Small intestine (tissue), 7 donors: ENCODE data around the gene TNS1. TPM values are rescaled to one million over a fixed set of nuclear protein-coding genes. Genes with fewer than 3 reads are reported as not detected.
A peak's percentile ranks its signal among the peaks of the same experiment; 100 is the strongest.

Source experiments
- DNase-seq, 2 donors: peaks; one replicate each; pipeline versions ENCODE4 v3.0.0 to v3.0.0-alpha.2; 2013
- FAIRE-seq: peaks from 2 replicates; lab custom pipeline; 2012; peaks lifted over from hg19 to GRCh38; lab: Jason Lieb, UNC
- H3K27ac ChIP-seq, 3 donors: one replicate each; pipeline ENCODE4 v1.5.1; 2013; ENCODE audit warnings: low read length in 2 of 3, mild to moderate bottlenecking in 2 of 3, control low read depth in 1 of 3, inconsistent platforms in 1 of 3, low read depth in 1 of 3, moderate library complexity in 1 of 3
- H3K27me3 ChIP-seq, 3 donors: one replicate each; pipeline ENCODE4 v1.6.1; 2013; ENCODE audit warnings: low read length in 3 of 3, inconsistent platforms in 1 of 3; ENCODE audit not compliant: control insufficient read depth in 3 of 3, insufficient read depth in 3 of 3
- H3K36me3 ChIP-seq, 3 donors: one replicate each; pipeline ENCODE4 v1.6.1; 2013; ENCODE audit warnings: low read length in 3 of 3, inconsistent platforms in 1 of 3, low read depth in 1 of 3, mild to moderate bottlenecking in 1 of 3, moderate library complexity in 1 of 3; ENCODE audit not compliant: control insufficient read depth in 3 of 3, insufficient read depth in 2 of 3
- H3K4me1 ChIP-seq, 3 donors: one replicate each; pipeline ENCODE4 v1.6.1; 2013; ENCODE audit warnings: low read length in 2 of 3, inconsistent platforms in 1 of 3, low read depth in 1 of 3, mild to moderate bottlenecking in 1 of 3, moderate library complexity in 1 of 3; ENCODE audit not compliant: control insufficient read depth in 3 of 3, insufficient read depth in 2 of 3
- H3K4me3 ChIP-seq, 3 donors: one replicate each; pipeline ENCODE4 v1.5.1; 2013; ENCODE audit warnings: low read length in 3 of 3, control low read depth in 1 of 3, inconsistent platforms in 1 of 3, low read depth in 1 of 3, mild to moderate bottlenecking in 1 of 3, moderate library complexity in 1 of 3
- H3K9me3 ChIP-seq, 2 donors: one replicate each; pipeline ENCODE4 v1.6.1; 2013; ENCODE audit warnings: low read depth in 1 of 2, low read length in 1 of 2; ENCODE audit not compliant: control insufficient read depth in 2 of 2, insufficient read depth in 1 of 2
- WGBS, 3 donors: extraction: QIAGEN DNeasy Blood & Tissue Kit; methylation state at CpG; one replicate each; pipeline ENCODE4 v1.1.7; 2013; 5-methylcytosine and 5-hydroxymethylcytosine counted together
- polyA plus RNA-seq, 4 donors: library from polyadenylated mRNA; stranded (reverse) in 3 of 4; unstranded in 1 of 4; fragments of 200-250 nt in 3 of 4; fragments of 120-200 nt in 1 of 4; gene quantifications; one replicate each; pipeline versions ENCODE4 v1.2.1 to v1.2.3, GENCODE V29; 2013
- donor health status: healthy with polysubstance abuse.
- donor health status: control.
- donor health status: control.
- donor health status: Bipolar disorder and iron deficiency.
- donor health status: healthy.

Gene TNS1
- polyA plus RNA-seq, 4 donors, result 1.3 to 52.1 (median 9.8) TPM

- Histone ChIP-seq H3K4me3 (no peak overlapping the region), H3K27ac (no peak overlapping the region), H3K9me3 (no peaks in the 10 kb centered on the region), H3K36me3 (peaks cover 0 to 67% (median 3%) of the 10 kb centered on the region in 3 donors), H3K27me3 (no peaks in the 10 kb centered on the region), H3K4me1 (no peaks in the 10 kb centered on the region)
- no peak for FAIRE-seq
- 83 to 92% (median 84%) methylated on average over 8 of the region's 8 CpGs for WGBS, 3 donors
- DNase-seq, result no peak
Measured at GRCh38 chr2:217893440-217893839, 109.4 kb downstream of the TNS1 start.

GRCh38 chr2:217892560-217892959 is 110.2 kb downstream of the TNS1 start:
- FAIRE-seq (no peak), DNase-seq (no peak)
- Histone ChIP-seq H3K27me3 (no peaks in the 10 kb centered on the region), H3K27ac (no peak overlapping the region), H3K36me3 (peaks cover 0 to 66% (median 3%) of the 10 kb centered on the region in 3 donors), H3K9me3 (no peaks in the 10 kb centered on the region), H3K4me1 (no peaks in the 10 kb centered on the region), H3K4me3 (no peak overlapping the region)
- 82 to 86% (median 83%) methylated on average over 8 of the region's 8 CpGs for WGBS, 3 donors

- no peak overlapping the region for H3K4me3 ChIP-seq
- H3K27me3 ChIP-seq, result no peaks in the 10 kb centered on the region
- WGBS, 3 donors, result 73 to 81% (median 78%) methylated on average over 4 of the region's 4 CpGs
- DNase-seq (no peak), FAIRE-seq (no peak)
- no peaks in the 10 kb centered on the region for H3K9me3 ChIP-seq
- H3K4me1 ChIP-seq, result no peaks in the 10 kb centered on the region
- peaks cover 0 to 66% (median 3%) of the 10 kb centered on the region in 3 donors for H3K36me3 ChIP-seq
- no peak overlapping the region for H3K27ac ChIP-seq
Measured at GRCh38 chr2:217890445-217890844, 112.3 kb downstream of the TNS1 start.

DNA sequence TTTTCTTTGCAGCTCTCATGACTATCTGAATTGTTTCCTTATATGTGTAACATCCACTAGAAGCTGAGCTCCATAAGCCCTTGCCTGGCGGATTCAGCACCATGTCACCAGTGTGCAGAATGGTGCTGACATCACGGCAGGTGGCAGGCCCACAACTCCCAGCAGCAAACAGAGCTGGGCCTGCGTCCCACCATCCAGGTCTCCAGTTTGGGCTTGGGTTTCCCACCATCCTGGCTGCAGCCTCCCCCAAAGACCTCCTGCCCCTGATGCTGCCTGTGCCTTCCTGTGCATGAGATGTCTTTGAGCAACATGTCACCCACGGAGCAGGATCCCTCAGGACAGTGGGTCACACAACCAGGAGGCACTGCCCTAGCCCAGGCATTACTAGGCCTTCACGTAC is 113.1 kb downstream of the TNS1 start:
- H3K9me3 ChIP-seq, result no peaks in the 10 kb centered on the region
- H3K27me3 ChIP-seq, result no peaks in the 10 kb centered on the region
- FAIRE-seq (no peak), DNase-seq (no peak)
- H3K4me1 ChIP-seq, result no peaks in the 10 kb centered on the region
- H3K4me3 ChIP-seq, result no peak overlapping the region
- WGBS, 3 donors, result 84 to 90% (median 89%) methylated on average over 5 of the region's 5 CpGs
- H3K27ac ChIP-seq, result no peak overlapping the region
- peaks cover 0 to 65% (median 3%) of the 10 kb centered on the region in 3 donors for H3K36me3 ChIP-seq

- peak overlapping the region in 1 of 3 donors; percentile 24 for H3K27ac ChIP-seq
- DNase-seq, result no peak
- peaks cover 0 to 53% (median 0%) of the 10 kb centered on the region in 3 donors for H3K36me3 ChIP-seq
- no peaks in the 10 kb centered on the region for H3K4me1 ChIP-seq
- WGBS, 3 donors, result 59 to 61% (median 59%) methylated on average over 16 of the region's 16 CpGs
- no peak for FAIRE-seq
- no peak overlapping the region for H3K4me3 ChIP-seq
- H3K27me3 ChIP-seq, result no peaks in the 10 kb centered on the region
- no peaks in the 10 kb centered on the region for H3K9me3 ChIP-seq
Measured at GRCh38 chr2:217887841-217888701, 114.7 kb downstream of the TNS1 start.

- Histone ChIP-seq H3K4me1 (no peaks in the 10 kb centered on the region), H3K36me3 (peaks cover 0 to 48% (median 0%) of the 10 kb centered on the region in 3 donors), H3K4me3 (no peak overlapping the region), H3K27ac (no peak overlapping the region), H3K27me3 (no peaks in the 10 kb centered on the region), H3K9me3 (no peaks in the 10 kb centered on the region)
- DNase-seq (peak; percentile 71 to 80), FAIRE-seq (no peak)
- 13 to 19% (median 15%) methylated on average over 6 of the region's 6 CpGs for WGBS, 3 donors
Measured at GRCh38 chr2:217886720-217887309, 116.0 kb downstream of the TNS1 start.

DNA sequence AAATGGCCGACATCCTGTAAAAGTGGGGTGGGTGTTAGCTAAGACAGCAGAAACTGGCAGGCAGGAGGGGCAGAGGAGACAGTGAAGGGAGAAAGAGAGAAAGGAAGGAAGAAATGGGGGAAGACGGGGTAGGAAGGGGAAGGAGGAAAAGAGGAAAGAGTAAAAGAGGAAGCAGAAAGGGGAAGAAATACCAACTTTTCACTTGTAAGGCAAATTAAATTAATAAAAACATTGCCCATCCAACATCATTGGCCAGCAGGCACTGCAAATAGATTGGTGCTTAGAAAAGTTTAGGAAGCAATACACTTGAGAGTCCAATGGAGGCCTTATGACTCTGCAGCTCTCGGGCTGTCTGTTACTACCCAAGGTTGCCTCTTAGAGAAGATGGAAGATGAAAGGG is 116.7 kb downstream of the TNS1 start:
- Histone ChIP-seq H3K9me3 (no peaks in the 10 kb centered on the region), H3K27me3 (no peaks in the 10 kb centered on the region), H3K4me3 (no peak overlapping the region), H3K36me3 (peaks cover 0 to 48% (median 0%) of the 10 kb centered on the region in 3 donors), H3K27ac (no peak overlapping the region), H3K4me1 (no peaks in the 10 kb centered on the region)
- FAIRE-seq (no peak), DNase-seq (no peak)
- 84 to 92% (median 84%) methylated on average over 3 of the region's 3 CpGs for WGBS, 3 donors

DNA sequence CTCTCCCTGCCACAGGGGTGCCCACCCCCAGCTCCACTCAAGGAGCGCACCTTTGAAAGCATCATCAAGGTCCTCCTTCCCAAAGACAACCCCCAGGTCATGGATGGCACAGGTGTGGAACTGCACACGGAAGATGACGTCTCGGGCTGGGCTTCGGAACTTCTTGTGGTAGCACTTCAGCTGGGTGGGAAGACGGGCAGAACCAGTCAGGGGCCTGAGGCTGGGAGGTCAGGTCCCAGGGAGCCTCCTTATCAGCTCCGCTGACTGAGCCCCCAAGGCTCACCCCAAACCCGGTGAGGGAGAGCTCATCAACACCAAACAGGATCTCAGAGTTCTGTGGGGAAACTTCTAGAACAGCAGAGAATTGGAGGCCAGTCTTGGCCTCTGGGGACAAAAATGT is 117.8 kb downstream of the TNS1 start:
- no peaks in the 10 kb centered on the region for H3K9me3 ChIP-seq
- no peak for FAIRE-seq
- 88 to 93% (median 90%) methylated on average over 8 of the region's 8 CpGs for WGBS, 3 donors
- no peaks in the 10 kb centered on the region for H3K27me3 ChIP-seq
- H3K36me3 ChIP-seq, result peaks cover 0 to 46% (median 0%) of the 10 kb centered on the region in 3 donors
- no peak overlapping the region for H3K27ac ChIP-seq
- no peak for DNase-seq
- no peaks in the 10 kb centered on the region for H3K4me1 ChIP-seq
- no peak overlapping the region for H3K4me3 ChIP-seq
